Thoracic aorta (tissue), 2 donors: ENCODE data around the gene PANX1. TPM values are rescaled to one million over a fixed set of nuclear protein-coding genes. Genes with fewer than 3 reads are reported as not detected.

Source experiments
- ATAC-seq: fragments of 150-250 bp; one replicate; pipeline ENCODE4 v1.8.0; 2017; ENCODE audit warnings: low read depth; ENCODE audit not compliant: insufficient number of reproducible peaks, low FRiP score
- DNase-seq: peaks from one replicate; pipeline ENCODE4 v3.0.0-alpha.2; 2020; ENCODE audit warnings: low spot score
- H3K27ac ChIP-seq, 2 donors: fragments of 200-600 bp; sonication (generic); 1 replicate in 1 of 2; 2 replicates in 1 of 2; pipeline ENCODE4 v1.5.1; 2016; ENCODE audit warnings: mild to moderate bottlenecking in 2 of 2, moderate library complexity in 2 of 2
- H3K27me3 ChIP-seq: fragments of 200-600 bp; sonication (generic); replicated peaks from 2 replicates; pipeline ENCODE4 v1.6.0; 2016; ENCODE audit warnings: mild to moderate bottlenecking; ENCODE audit not compliant: insufficient read depth
- H3K36me3 ChIP-seq: fragments of 200-600 bp; sonication (generic); one replicate; pipeline ENCODE4 v1.5.1; 2016
- H3K4me1 ChIP-seq, 2 donors: fragments of 200-600 bp; sonication (generic); 1 replicate in 1 of 2; 2 replicates in 1 of 2; pipeline versions ENCODE4 v1.5.1 to v1.6.0; 2016; ENCODE audit warnings: low read depth in 2 of 2, mild to moderate bottlenecking in 1 of 2; ENCODE audit not compliant: control insufficient read depth in 1 of 2
- H3K4me3 ChIP-seq: fragments of 200-600 bp; sonication (generic); 2 replicates; pipeline ENCODE4 v1.5.1; 2016; ENCODE audit warnings: mild to moderate bottlenecking
- H3K9me3 ChIP-seq: fragments of 200-600 bp; sonication (generic); 2 replicates; pipeline ENCODE4 v1.5.1; 2016
- CTCF ChIP-seq: fragments of 200-600 bp; sonication (generic); IDR thresholded peaks from one replicate; pipeline ENCODE4 v1.5.1; 2019; ENCODE audit warnings: antibody characterized with exemption
- total RNA-seq, 2 donors: library from RNA; depleted of rRNA; stranded (reverse); fragments of >200 nt; gene quantifications; one replicate each; pipeline versions ENCODE4 v1.1.0 to v1.2.3, GENCODE V29; 2016

Gene PANX1
- total RNA-seq, 2 donors from 2014 or later = 29.6 to 49.2 TPM

- no peak overlapping the region for H3K4me3 ChIP-seq
- H3K4me1 ChIP-seq = no peaks in the 10 kb centered on the region
- ATAC-seq (no peak), DNase-seq (no peak)
- H3K27me3 ChIP-seq = no peaks in the 10 kb centered on the region
- H3K36me3 ChIP-seq = no peaks in the 10 kb centered on the region
- peaks cover 12% of the 10 kb centered on the region for H3K9me3 ChIP-seq
- no peak for TF ChIP-seq CTCF
- H3K27ac ChIP-seq = no peak overlapping the region
These were observed 89.7 kb downstream of the PANX1 start for GRCh38 chr11:94218372-94218771.

GRCh38 chr11:94219771-94220170 is 91.1 kb downstream of the PANX1 start:
- Histone ChIP-seq H3K36me3 (no peaks in the 10 kb centered on the region), H3K27ac (no peak overlapping the region), H3K27me3 (no peaks in the 10 kb centered on the region), H3K4me3 (no peak overlapping the region), H3K4me1 (no peaks in the 10 kb centered on the region), H3K9me3 (peaks cover 12% of the 10 kb centered on the region)
- DNase-seq (no peak), ATAC-seq (no peak)
- TF ChIP-seq CTCF = no peak

- Histone ChIP-seq H3K4me1 (no peaks in the 10 kb centered on the region), H3K27me3 (no peaks in the 10 kb centered on the region), H3K36me3 (no peaks in the 10 kb centered on the region), H3K9me3 (peaks cover 9% of the 10 kb centered on the region), H3K27ac (no peak overlapping the region), H3K4me3 (no peak overlapping the region)
- no peak for TF ChIP-seq CTCF
- no peak for DNase-seq
- ATAC-seq = no peak
These were observed 95.4 kb downstream of the PANX1 start for GRCh38 chr11:94224078-94224477.

Other genes with a start within 250 kb of the PANX1 start
- not detected for gene HEPHL1, start 107.5 kb upstream of the PANX1 start, total RNA-seq
- not detected for gene IZUMO1R, start 175.7 kb downstream of the PANX1 start, total RNA-seq